Prostate gland (tissue), 2 donors: ENCODE measurements around the gene WARS2. TPM values are rescaled to one million over a fixed set of nuclear protein-coding genes. Genes with fewer than 3 reads are reported as not detected.

Experiments
- DNase-seq: peaks from one replicate; pipeline ENCODE4 v3.0.0-alpha.2; 2019; ENCODE audit warnings: low spot score
- H3K27ac ChIP-seq, 2 donors: fragments of 200-600 bp; sonication (generic); 2 replicates each; pipeline ENCODE4 v1.5.1; 2017 to 2019
- H3K27me3 ChIP-seq: fragments of 200-600 bp; sonication (generic); replicated peaks from 2 replicates; pipeline ENCODE4 v1.5.1; 2019; ENCODE audit not compliant: insufficient read depth
- H3K36me3 ChIP-seq, 2 donors: fragments of 200-600 bp; sonication (generic); 1 replicate in 1 of 2; 2 replicates in 1 of 2; pipeline versions ENCODE4 v1.5.1 to v1.8.1; 2017 to 2019
- H3K4me1 ChIP-seq: fragments of 200-600 bp; sonication (generic); replicated peaks from 2 replicates; pipeline ENCODE4 v1.5.1; 2019
- H3K4me3 ChIP-seq, 2 donors: fragments of 200-600 bp; sonication (generic); 2 replicates each; pipeline ENCODE4 v1.5.1; 2017 to 2019
- H3K9me3 ChIP-seq: fragments of 200-600 bp; sonication (generic); 2 replicates; pipeline ENCODE4 v1.5.1; 2017
- POLR2A ChIP-seq: fragments of 450-650 bp; IDR thresholded peaks from one replicate; pipeline ENCODE4 v1.6.1; 2016; ENCODE audit warnings: antibody characterized with exemption, mild to moderate bottlenecking
- POLR2AphosphoS5 ChIP-seq: sonication (generic); formaldehyde crosslinking; IDR thresholded peaks from one replicate; pipeline ENCODE4 v1.6.1; 2017; ENCODE audit warnings: antibody characterized with exemption
- WGBS: methylation state at CpG from one replicate; pipeline ENCODE4 v1.1.5; 2018; 5-methylcytosine and 5-hydroxymethylcytosine counted together
- intact Hi-C: fragments of 100-400 bp; cut with DNase I; formaldehyde crosslinking; loops from one replicate; pipeline ENCODE4 v1.14.2; 2022
- total RNA-seq, 2 donors: library from RNA; depleted of rRNA; stranded (reverse); fragments of >200 nt; gene quantifications; one replicate each; pipeline ENCODE4 v1.1.0, GENCODE V29; 2016
- TF ChIP-seq, protein P1 (sequence below), 4 experiments: fragments of 200-600 bp in 2 of 4; fragments of 450-650 bp in 2 of 4; sonication (generic) in 2 of 4; IDR thresholded peaks; 1 replicate in 3 of 4; 2 replicates in 1 of 4; pipeline ENCODE4 v1.5.1; 2016 to 2019; ENCODE audit warnings: antibody characterized with exemption in 4 of 4, mild to moderate bottlenecking in 2 of 4, moderate library complexity in 2 of 4

The WARS2 gene
- total RNA-seq, 2 donors from 2014 or later: 15.6 to 22.0 TPM

DNA sequence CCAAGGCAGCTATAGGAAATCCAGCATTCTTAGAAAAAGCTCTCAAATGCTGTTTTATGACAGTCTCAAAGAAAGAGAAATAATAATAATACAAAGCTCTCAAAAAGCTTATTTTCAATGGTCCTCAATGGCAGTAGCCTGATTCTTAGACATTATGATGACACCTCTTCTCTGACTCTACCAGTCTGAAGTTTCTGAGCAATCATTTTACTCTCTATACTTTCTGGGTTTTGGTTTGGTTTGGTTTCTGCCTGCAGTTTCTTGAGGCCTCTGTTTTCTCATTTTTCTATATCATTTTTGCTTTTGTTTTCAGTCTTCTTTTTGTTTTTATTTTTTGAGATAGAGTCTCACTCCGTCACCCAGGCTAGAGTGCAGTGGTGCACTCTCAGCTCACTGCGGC, 102.1 kb downstream of the WARS2 start:
- DNase-seq: no peak
- no peak for TF ChIP-seq POLR2AphosphoS5
- no peak for TF ChIP-seq POLR2A
- TF ChIP-seq, protein P1, sequence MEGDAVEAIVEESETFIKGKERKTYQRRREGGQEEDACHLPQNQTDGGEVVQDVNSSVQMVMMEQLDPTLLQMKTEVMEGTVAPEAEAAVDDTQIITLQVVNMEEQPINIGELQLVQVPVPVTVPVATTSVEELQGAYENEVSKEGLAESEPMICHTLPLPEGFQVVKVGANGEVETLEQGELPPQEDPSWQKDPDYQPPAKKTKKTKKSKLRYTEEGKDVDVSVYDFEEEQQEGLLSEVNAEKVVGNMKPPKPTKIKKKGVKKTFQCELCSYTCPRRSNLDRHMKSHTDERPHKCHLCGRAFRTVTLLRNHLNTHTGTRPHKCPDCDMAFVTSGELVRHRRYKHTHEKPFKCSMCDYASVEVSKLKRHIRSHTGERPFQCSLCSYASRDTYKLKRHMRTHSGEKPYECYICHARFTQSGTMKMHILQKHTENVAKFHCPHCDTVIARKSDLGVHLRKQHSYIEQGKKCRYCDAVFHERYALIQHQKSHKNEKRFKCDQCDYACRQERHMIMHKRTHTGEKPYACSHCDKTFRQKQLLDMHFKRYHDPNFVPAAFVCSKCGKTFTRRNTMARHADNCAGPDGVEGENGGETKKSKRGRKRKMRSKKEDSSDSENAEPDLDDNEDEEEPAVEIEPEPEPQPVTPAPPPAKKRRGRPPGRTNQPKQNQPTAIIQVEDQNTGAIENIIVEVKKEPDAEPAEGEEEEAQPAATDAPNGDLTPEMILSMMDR (IDR thresholded peaks at IDR 0.05): no peak
- Histone ChIP-seq H3K9me3 (no peaks in the 10 kb centered on the region), H3K4me3 (no peak overlapping the region), H3K27me3 (no peaks in the 10 kb centered on the region), H3K4me1 (no peaks in the 10 kb centered on the region), H3K36me3 (no peaks in the 10 kb centered on the region), H3K27ac (no peak overlapping the region)
- 100% methylated on average over 2 of the region's 2 CpGs for WGBS
- intact Hi-C loops: no loop called here

DNA sequence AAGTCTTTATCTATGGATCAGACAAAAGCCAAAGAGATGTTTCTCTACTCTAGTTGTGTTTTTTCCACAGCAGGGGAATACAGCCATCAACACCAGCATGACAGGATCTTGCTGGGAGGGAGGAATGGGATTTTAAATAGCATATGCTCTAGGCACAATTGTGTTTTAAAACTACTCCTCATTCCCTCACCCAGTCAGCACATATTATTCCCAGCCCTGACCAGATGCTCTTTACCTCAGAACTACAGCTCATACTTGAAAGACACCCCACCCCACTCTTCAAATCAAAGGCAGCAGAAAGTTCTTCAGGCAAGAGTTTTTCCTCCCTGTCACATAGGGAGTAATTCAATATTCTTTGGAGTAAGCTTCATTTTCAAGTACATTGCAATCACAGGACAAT, 106.1 kb downstream of the WARS2 start:
- intact Hi-C loops: no loop called here
- no peaks in the 10 kb centered on the region for H3K36me3 ChIP-seq
- TF ChIP-seq POLR2A (no peak), POLR2AphosphoS5 (no peak)
- TF ChIP-seq, protein P1 (IDR thresholded peaks at IDR 0.05): no peak
- H3K27me3 ChIP-seq: no peaks in the 10 kb centered on the region
- no peak overlapping the region for H3K27ac ChIP-seq
- no peaks in the 10 kb centered on the region for H3K4me1 ChIP-seq
- no peak overlapping the region for H3K4me3 ChIP-seq
- DNase-seq: no peak
- no peaks in the 10 kb centered on the region for H3K9me3 ChIP-seq

DNA sequence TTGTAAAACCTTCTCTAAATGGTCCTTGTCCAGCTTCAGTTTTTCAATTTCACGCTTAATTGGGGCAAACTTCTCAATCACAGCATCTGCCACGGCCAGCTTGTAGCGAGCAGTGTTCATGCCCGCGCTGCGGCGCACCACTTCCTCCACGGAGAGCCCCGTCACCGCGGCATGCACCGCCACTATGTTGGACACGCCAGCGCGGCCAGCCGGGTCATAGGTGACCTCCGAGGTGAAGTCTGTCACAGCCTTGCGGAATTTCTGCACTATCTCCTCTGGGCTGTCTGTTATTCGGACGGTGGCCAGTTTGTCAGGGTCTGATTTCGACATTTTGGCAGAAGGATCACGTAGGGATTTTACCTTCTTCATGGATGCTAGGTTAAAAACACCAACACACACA, 107.5 kb downstream of the WARS2 start:
- no peaks in the 10 kb centered on the region for H3K36me3 ChIP-seq
- intact Hi-C loops: no loop called here

DNA sequence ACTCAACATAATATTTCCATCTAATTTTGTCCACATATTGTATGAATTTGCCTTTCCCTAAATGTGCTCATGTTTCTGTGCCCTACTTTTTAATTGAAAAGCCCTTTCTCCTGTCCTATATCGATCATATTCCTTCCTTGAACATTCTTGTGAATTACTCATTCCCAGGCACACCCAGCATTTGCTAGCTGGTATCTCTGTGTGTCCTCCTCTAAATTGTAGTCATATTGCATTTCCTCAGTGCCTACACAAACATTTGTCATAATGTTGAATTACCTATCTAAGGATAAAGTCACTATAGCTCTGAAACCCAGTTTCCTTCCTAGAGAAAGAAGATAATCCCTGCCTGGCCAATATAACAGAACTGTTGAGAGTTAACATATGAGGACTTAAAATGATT, 112.7 kb downstream of the WARS2 start:
- Histone ChIP-seq H3K36me3 (no peaks in the 10 kb centered on the region), H3K9me3 (no peaks in the 10 kb centered on the region), H3K27me3 (no peaks in the 10 kb centered on the region), H3K4me3 (no peak overlapping the region), H3K4me1 (no peaks in the 10 kb centered on the region), H3K27ac (no peak overlapping the region)
- intact Hi-C loops: no loop called here
- WGBS: 100% methylated on average over 1 of the region's 1 CpG
- DNase-seq: no peak
- TF ChIP-seq, protein P1 (IDR thresholded peaks at IDR 0.05): no peak
- no peak for TF ChIP-seq POLR2A
- no peak for TF ChIP-seq POLR2AphosphoS5

More for the DNA sequence above, 107.5 kb downstream of the WARS2 start:
- 98% methylated on average over 22 of the region's 22 CpGs for WGBS
- Histone ChIP-seq H3K27me3 (no peaks in the 10 kb centered on the region), H3K27ac (no peak overlapping the region), H3K9me3 (no peaks in the 10 kb centered on the region), H3K4me3 (no peak overlapping the region), H3K4me1 (no peaks in the 10 kb centered on the region)
- TF ChIP-seq POLR2A: no peak
- no peak for DNase-seq

DNA sequence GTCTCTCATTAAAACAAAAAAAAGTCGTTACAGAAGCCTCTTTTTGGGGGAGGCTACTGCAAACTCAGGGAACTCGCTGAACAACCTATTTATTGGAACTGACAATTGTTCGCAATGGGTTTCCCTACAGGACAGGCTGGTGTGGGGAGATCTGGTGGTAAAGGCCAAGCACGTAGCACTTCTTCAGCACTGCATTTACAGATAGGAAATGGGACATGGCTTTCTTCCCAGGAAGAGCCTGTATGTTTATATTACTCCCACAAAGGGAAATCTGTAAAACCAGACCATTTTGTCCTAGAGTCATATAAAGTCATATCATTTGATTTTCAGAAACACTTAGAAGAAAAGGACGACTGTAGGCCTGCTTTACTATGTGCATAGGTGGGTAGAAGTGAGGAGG, 113.5 kb downstream of the WARS2 start:
- DNase-seq: no peak
- Histone ChIP-seq H3K27ac (no peak overlapping the region), H3K9me3 (no peaks in the 10 kb centered on the region), H3K4me3 (no peak overlapping the region), H3K27me3 (no peaks in the 10 kb centered on the region), H3K36me3 (no peaks in the 10 kb centered on the region), H3K4me1 (no peaks in the 10 kb centered on the region)
- TF ChIP-seq, protein P1 (IDR thresholded peaks at IDR 0.05): no peak
- TF ChIP-seq POLR2A: no peak
- no peak for TF ChIP-seq POLR2AphosphoS5
- intact Hi-C loops: no loop called here
- 71% methylated on average over 5 of the region's 5 CpGs for WGBS
